H1 (cell line): ENCODE results near the gene MXD3. TPM values are rescaled to one million over a fixed set of nuclear protein-coding genes. Genes with fewer than 3 reads are reported as not detected.

ENCODE experiments used
- CTCF ChIA-PET: fragments of 300-600 bp; sonication (Branson Sonifier 250); formaldehyde crosslinking; loops from one replicate; lab custom pipeline; 2021; ENCODE audit not compliant: partially characterized antibody; lab: Charles Lee
- POLR2A ChIA-PET: fragments of 300-600 bp; sonication (Branson Sonifier 250); formaldehyde crosslinking; loops from one replicate; lab custom pipeline; 2021; ENCODE audit warnings: inconsistent platforms; ENCODE audit not compliant: partially characterized antibody; lab: Charles Lee
- DNase-seq, 2 experiments: peaks; one replicate each; pipeline versions ENCODE4 v3.0.0 to v3.0.0-alpha.2; 2010 to 2022; ENCODE audit warnings: low spot score in 2 of 2, low read depth in 1 of 2, mixed read lengths in 1 of 2
- FAIRE-seq: peaks from 2 replicates; lab custom pipeline; 2011; peaks lifted over from hg19 to GRCh38; lab: Jason Lieb, UNC
- H2AFZ ChIP-seq: 2 replicates; pipeline ENCODE4 v1.8.1; 2012; ENCODE audit warnings: low read length, inconsistent platforms
- H2AK5ac ChIP-seq: 2 replicates; pipeline ENCODE4 v1.6.1; 2013; ENCODE audit warnings: low read depth, low read length
- H2BK120ac ChIP-seq: replicated peaks from 2 replicates; pipeline ENCODE3; 2013; ENCODE audit warnings: low read depth, low read length, inconsistent platforms
- H2BK12ac ChIP-seq: 2 replicates; pipeline ENCODE4 v1.6.1; 2013; ENCODE audit warnings: low read depth, low read length
- H2BK15ac ChIP-seq: 2 replicates; pipeline ENCODE4 v1.6.1; 2013; ENCODE audit warnings: low read length
- H2BK20ac ChIP-seq: 2 replicates; pipeline ENCODE4 v1.6.1; 2013; ENCODE audit warnings: low read length
- H2BK5ac ChIP-seq: 2 replicates; pipeline ENCODE4 v1.6.1; 2013; ENCODE audit warnings: low read depth, low read length
- H3K14ac ChIP-seq: 2 replicates; pipeline ENCODE4 v1.6.1; 2013; ENCODE audit warnings: inconsistent platforms; ENCODE audit not compliant: insufficient read length
- H3K18ac ChIP-seq: 2 replicates; pipeline ENCODE4 v1.6.1; 2013; ENCODE audit warnings: low read length; ENCODE audit errors: extremely low read depth
- H3K23ac ChIP-seq: 2 replicates; pipeline ENCODE4 v1.6.1; 2013; ENCODE audit warnings: inconsistent platforms; ENCODE audit not compliant: insufficient read length
- H3K23me2 ChIP-seq: 2 replicates; pipeline ENCODE4 v1.6.1; 2013; ENCODE audit warnings: low read depth, low read length
- H3K27ac ChIP-seq: 2 replicates; pipeline ENCODE4 v1.6.1; 2011; ENCODE audit warnings: low read depth, low read length, inconsistent platforms
- H3K27me3 ChIP-seq, 4 experiments: replicated peaks in 1 of 4; 1 replicate in 1 of 4; 2 replicates in 3 of 4; pipeline versions ENCODE4 v1.6.1 to v1.8.1; 2011 to 2013; ENCODE audit warnings: low read length in 3 of 4, mild to moderate bottlenecking in 3 of 4, inconsistent platforms in 2 of 4, mixed read lengths in 2 of 4, moderate library complexity in 1 of 4; ENCODE audit not compliant: control insufficient read depth in 3 of 4, insufficient read depth in 3 of 4; ENCODE audit errors: extremely low read depth in 1 of 4
- H3K36me3 ChIP-seq, 4 experiments: 2 replicates each; pipeline versions ENCODE4 v1.6.1 to v1.8.1; 2011 to 2013; ENCODE audit warnings: mild to moderate bottlenecking in 4 of 4, low read length in 3 of 4, moderate library complexity in 2 of 4, control low read depth in 1 of 4, inconsistent platforms in 1 of 4; ENCODE audit not compliant: insufficient read depth in 4 of 4, control insufficient read depth in 2 of 4
- H3K4ac ChIP-seq: replicated peaks from 2 replicates; pipeline ENCODE3; 2013; ENCODE audit warnings: low read length, low read depth, mixed read lengths, inconsistent platforms; ENCODE audit not compliant: insufficient read length
- H3K4me1 ChIP-seq, 4 experiments: replicated peaks in 1 of 4; 1 replicate in 1 of 4; 2 replicates in 3 of 4; pipeline versions ENCODE4 v1.6.1 to v1.8.1; 2011 to 2013; ENCODE audit warnings: low read length in 3 of 4, inconsistent platforms in 2 of 4, mixed read lengths in 1 of 4; ENCODE audit not compliant: insufficient read depth in 4 of 4, control insufficient read depth in 3 of 4
- H3K4me2 ChIP-seq, 2 experiments: 2 replicates each; pipeline versions ENCODE4 v1.6.1 to v1.8.1; 2011 to 2013; ENCODE audit warnings: low read depth in 2 of 2, low read length in 2 of 2, control low read depth in 1 of 2, inconsistent platforms in 1 of 2, mild to moderate bottlenecking in 1 of 2; ENCODE audit not compliant: insufficient read depth in 1 of 2
- H3K4me3 ChIP-seq, 4 experiments: fragments of 200-600, 300-600 bp in 1 of 4; sonication (generic), shearing (Covaris generic), sonication (Bioruptor Twin) in 1 of 4; 2 replicates each; pipeline versions ENCODE4 v1.5.1 to v1.8.1; 2011 to 2016; ENCODE audit warnings: low read length in 4 of 4, low read depth in 3 of 4, control low read depth in 2 of 4, inconsistent platforms in 2 of 4, mild to moderate bottlenecking in 2 of 4, mixed read lengths in 1 of 4, moderate library complexity in 1 of 4; ENCODE audit not compliant: insufficient read depth in 2 of 4; ENCODE audit errors: extremely low read depth in 1 of 4
- H3K56ac ChIP-seq: replicated peaks from 2 replicates; pipeline ENCODE3; 2013; ENCODE audit warnings: low read depth, mild to moderate bottlenecking, mixed read lengths, low read length, inconsistent platforms; ENCODE audit not compliant: insufficient read length
- H3K79me1 ChIP-seq: 2 replicates; pipeline ENCODE4 v1.6.1; 2013; ENCODE audit warnings: low read depth, low read length, control low read depth
- H3K79me2 ChIP-seq, 2 experiments: 2 replicates each; pipeline versions ENCODE4 v1.6.1 to v1.8.1; 2012 to 2013; ENCODE audit warnings: low read length in 2 of 2, mild to moderate bottlenecking in 2 of 2, inconsistent platforms in 1 of 2; ENCODE audit not compliant: insufficient read depth in 2 of 2, control insufficient read depth in 1 of 2
- H3K9ac ChIP-seq, 4 experiments: replicated peaks in 1 of 4; 1 replicate in 1 of 4; 2 replicates in 3 of 4; pipeline versions ENCODE4 v1.6.1 to v1.8.1; 2011 to 2013; ENCODE audit warnings: low read depth in 3 of 4, low read length in 3 of 4, control low read depth in 2 of 4, mild to moderate bottlenecking in 2 of 4, moderate library complexity in 2 of 4, inconsistent platforms in 1 of 4; ENCODE audit errors: extremely low read depth in 1 of 4
- H3K9me3 ChIP-seq, 2 experiments: 2 replicates each; pipeline versions ENCODE4 v1.6.1 to v1.8.1; 2012 to 2013; ENCODE audit warnings: mild to moderate bottlenecking in 2 of 2, moderate library complexity in 2 of 2, control low read depth in 1 of 2, inconsistent platforms in 1 of 2, low read depth in 1 of 2, low read length in 1 of 2, mixed read lengths in 1 of 2; ENCODE audit not compliant: insufficient read depth in 2 of 2
- H4K20me1 ChIP-seq, 2 experiments: replicated peaks in 1 of 2; 2 replicates each; pipeline versions ENCODE3 to v1.8.1; 2011 to 2013; ENCODE audit warnings: inconsistent platforms in 2 of 2, low read length in 2 of 2, mild to moderate bottlenecking in 1 of 2; ENCODE audit not compliant: insufficient read depth in 2 of 2, control insufficient read depth in 1 of 2
- H4K5ac ChIP-seq: 2 replicates; pipeline ENCODE4 v1.6.1; 2013; ENCODE audit warnings: low read length, low read depth, mixed read lengths, inconsistent platforms; ENCODE audit not compliant: insufficient read length
- H4K8ac ChIP-seq: 2 replicates; pipeline ENCODE4 v1.8.0; 2013; ENCODE audit warnings: mild to moderate bottlenecking, moderate library complexity, low read length, inconsistent platforms; ENCODE audit not compliant: insufficient read depth; ENCODE audit errors: extremely low read depth
- H4K91ac ChIP-seq: replicated peaks from 2 replicates; pipeline ENCODE3; 2013; ENCODE audit warnings: low read length, mixed read lengths, inconsistent platforms; ENCODE audit not compliant: insufficient read length
- TBP ChIP-seq: IDR thresholded peaks from 2 replicates; pipeline ENCODE4 v1.6.1; 2011; ENCODE audit warnings: low read depth, low read length, improper control_type of control experiment
- WGBS, 2 experiments: shearing (Covaris generic) in 1 of 2; methylation state at CpG; one replicate each; pipeline versions ENCODE4 v1.1.6 to v1.1.7; 2013 to 2015; ENCODE audit warnings: low lambda C conversion rate in 2 of 2, mixed read lengths in 2 of 2, inconsistent platforms in 1 of 2, low coverage in 1 of 2, missing lambda C conversion rate in 1 of 2; ENCODE audit not compliant: insufficient replicate concordance in 2 of 2, insufficient coverage in 1 of 2, insufficient read length in 1 of 2; ENCODE audit errors: extremely low coverage in 1 of 2, missing lambda C conversion rate in 1 of 2; 5-methylcytosine and 5-hydroxymethylcytosine counted together
- polyA plus RNA-seq, 7 experiments: library from polyadenylated mRNA; depleted of rRNA in 3 of 7; stranded (reverse) in 5 of 7; unstranded in 2 of 7; fragments of >200 nt in 5 of 7; fragments of 200-250 nt in 2 of 7; gene quantifications; 1 replicate in 5 of 7; 2 replicates in 1 of 7; 4 replicates in 1 of 7; pipeline versions ENCODE4 v1.2.1 to v1.2.3, GENCODE V29; 2011 to 2013; ENCODE audit warnings: missing spikeins in 2 of 7, mixed read lengths in 2 of 7
- total RNA-seq: library from RNA; stranded (reverse); fragmentation: NEBNext Ultra II Directional; extraction: Animal tissue kit (Norgen Biotek cat#: 25700); gene quantifications from 2 replicates; pipeline ENCODE4 v1.2.1, GENCODE V29; 2021

MXD3 gene
- total and polyA plus RNA-seq, 2 of the 8 experiments (the other 6 are each of a cell fraction or from before 2014, with no cell fraction given) = 6.5 to 7.7 TPM

DNA sequence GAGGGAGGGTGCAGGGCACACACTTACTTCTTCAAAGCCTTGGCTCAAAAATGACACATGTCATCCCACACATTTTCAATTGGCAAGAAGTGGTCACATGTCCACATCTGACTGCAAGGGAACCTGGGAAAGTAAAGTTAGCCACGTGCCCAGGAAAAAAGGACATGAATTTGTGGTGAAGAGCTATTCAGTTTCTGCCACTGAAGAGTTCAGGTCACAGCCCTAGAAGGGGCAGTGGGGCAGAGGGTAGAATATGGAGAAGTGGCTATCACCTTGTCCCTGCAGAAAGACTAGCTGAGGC lies 44.1 kb upstream of the MXD3 start:
- Histone ChIP-seq H3K27ac (no peak overlapping the region), H3K23ac (no peak overlapping the region), H4K5ac (no peak overlapping the region), H3K4me3 (no peak overlapping the region), H4K91ac (no peak overlapping the region), H3K14ac (no peak overlapping the region), H3K27me3 (peaks cover 0 to 8% (median 0%) of the 10 kb centered on the region in 4 experiments; a peak in 2 of 7 replicates), H2BK5ac (no peak overlapping the region), H2BK12ac (no peak overlapping the region), H2AFZ (no peak overlapping the region), H3K79me2 (peaks cover under 1 to 5% of the 10 kb centered on the region in 2 experiments; a peak in 3 of 4 replicates), H3K56ac (no peak overlapping the region), H3K79me1 (peaks cover 1% of the 10 kb centered on the region; the same call in 1 of the 2 replicates), H3K18ac (no peak overlapping the region), H3K23me2 (peaks cover 5% of the 10 kb centered on the region), H3K4ac (no peak overlapping the region), H2BK15ac (no peak overlapping the region), H3K9ac (no peak overlapping the region), H4K8ac (no peak overlapping the region), H3K9me3 (no peaks in the 10 kb centered on the region), H3K36me3 (no peaks in the 10 kb centered on the region), H3K4me1 (no peaks in the 10 kb centered on the region; a peak in 1 of 7 replicates), H3K4me2 (no peak overlapping the region), H2AK5ac (no peak overlapping the region), H2BK120ac (no peak overlapping the region), H2BK20ac (no peak overlapping the region), H4K20me1 (no peaks in the 10 kb centered on the region)
- ChIA-PET POLR2A (interaction anchor here (0.9 to 8.1 kb wide), 2 partner anchors 10 to 97 kb away, joined by 3 to 66 read pairs; no protein-coding TSS in a partner anchor), CTCF (interaction anchor here (0.9 to 11.2 kb wide), 5 partner anchors 12 to 245 kb away, joined by 3 to 142 read pairs (median 3); no protein-coding TSS in a partner anchor)
- WGBS, 2 experiments = 54% methylated on average over 1 of the region's 1 CpG; no CpG with 5 or more reads in 1 of the 2 experiments
- TF ChIP-seq TBP = no peak
- no peak for DNase-seq
- no peak for FAIRE-seq
